MM.1S (cell line): Measurements from ENCODE around the gene HSD17B8.

Source experiments
- DNase-seq: peaks from one replicate; pipeline ENCODE4 v3.0.0-alpha.2; 2015
- H2AFZ ChIP-seq: fragments of 300-600 bp; sonication (generic); 2 replicates; pipeline ENCODE4 v1.6.0; 2016; ENCODE audit warnings: antibody characterized with exemption, low read length
- H3F3A ChIP-seq: fragments of 300-600 bp; sonication (generic); 2 replicates; pipeline ENCODE4 v1.6.1; 2016; ENCODE audit warnings: mild to moderate bottlenecking, antibody characterized with exemption, low read length, moderate library complexity, mixed read lengths; ENCODE audit not compliant: insufficient read depth
- H3K27ac ChIP-seq: fragments of 300-600 bp; sonication (generic); 2 replicates; pipeline ENCODE4 v1.5.1; 2016; ENCODE audit warnings: mild to moderate bottlenecking, low read length
- H3K27me3 ChIP-seq: fragments of 300-600 bp; sonication (generic); replicated peaks from 2 replicates; pipeline ENCODE4 v1.6.0; 2016; ENCODE audit warnings: low read length; ENCODE audit not compliant: insufficient read depth
- H3K36me3 ChIP-seq: fragments of 300-600 bp; sonication (generic); replicated peaks from 2 replicates; pipeline ENCODE4 v1.6.1; 2016; ENCODE audit warnings: mild to moderate bottlenecking, low read length, mixed read lengths; ENCODE audit not compliant: insufficient read depth
- H3K4me1 ChIP-seq: fragments of 300-600 bp; sonication (generic); 2 replicates; pipeline ENCODE4 v1.6.1; 2016; ENCODE audit warnings: low read length, mixed read lengths
- H3K4me2 ChIP-seq: fragments of 300-600 bp; sonication (generic); 2 replicates; pipeline ENCODE4 v1.6.0; 2016; ENCODE audit warnings: low read depth, low read length
- H3K4me3 ChIP-seq: fragments of 300-600 bp; sonication (generic); 2 replicates; pipeline ENCODE4 v1.5.1; 2016; ENCODE audit warnings: low read length, mixed read lengths
- H3K79me2 ChIP-seq: fragments of 300-600 bp; sonication (generic); 2 replicates; pipeline ENCODE4 v1.6.1; 2016; ENCODE audit warnings: mixed run types, low read length, mixed read lengths
- H3K9ac ChIP-seq: fragments of 300-600 bp; sonication (generic); 2 replicates; pipeline ENCODE4 v1.6.1; 2016; ENCODE audit warnings: low read length, mixed read lengths
- H3K9me2 ChIP-seq: fragments of 300-600 bp; sonication (generic); replicated peaks from 2 replicates; pipeline ENCODE4 v1.6.1; 2016; ENCODE audit warnings: mild to moderate bottlenecking, low read length, mixed read lengths; ENCODE audit not compliant: insufficient read depth
- H3K9me3 ChIP-seq: fragments of 300-600 bp; sonication (generic); replicated peaks from 2 replicates; pipeline ENCODE4 v1.6.1; 2016; ENCODE audit warnings: mild to moderate bottlenecking, low read length, mixed read lengths; ENCODE audit not compliant: insufficient read depth
- H4K20me1 ChIP-seq: fragments of 300-600 bp; sonication (generic); 2 replicates; pipeline ENCODE4 v1.6.1; 2016; ENCODE audit warnings: mild to moderate bottlenecking, low read length, moderate library complexity, mixed read lengths; ENCODE audit not compliant: insufficient read depth
- EZH2 ChIP-seq: fragments of 300-600 bp; sonication (generic); optimal IDR thresholded peaks from 2 replicates; pipeline ENCODE3; 2017; ENCODE audit warnings: low read depth, mild to moderate bottlenecking, antibody characterized with exemption, low read length, mixed read lengths
- EZH2phosphoT487 ChIP-seq: fragments of 300-600 bp; sonication (generic); IDR thresholded peaks from 2 replicates; pipeline ENCODE4 v1.6.1; 2018; ENCODE audit warnings: antibody characterized with exemption, low read length
- TF ChIP-seq, protein P1 (sequence below): fragments of 300-600 bp; sonication (generic); IDR thresholded peaks from 2 replicates; pipeline ENCODE4 v1.5.1; 2016; ENCODE audit warnings: antibody characterized with exemption, low read length, mixed read lengths

The HSD17B8 gene

GRCh38 chr6:33211136-33211535, 6.7 kb downstream of the HSD17B8 start:
- Histone ChIP-seq H3K79me2 (no peaks in the 10 kb centered on the region), H3K9me2 (no peaks in the 10 kb centered on the region), H3F3A (0 out of 2 replicates have a peak, but pooled peaks cover 6% of the 10 kb centered on the region), H2AFZ (no peak overlapping the region), H3K4me2 (no peak overlapping the region), H3K4me1 (0 out of 2 replicates have a peak, but pooled peaks cover 5% of the 10 kb centered on the region), H3K36me3 (no peaks in the 10 kb centered on the region), H4K20me1 (no peaks in the 10 kb centered on the region), H3K27me3 (no peaks in the 10 kb centered on the region), H3K27ac (no peak overlapping the region), H3K9me3 (no peaks in the 10 kb centered on the region), H3K9ac (no peak overlapping the region), H3K4me3 (no peak overlapping the region)
- TF ChIP-seq, protein P1, sequence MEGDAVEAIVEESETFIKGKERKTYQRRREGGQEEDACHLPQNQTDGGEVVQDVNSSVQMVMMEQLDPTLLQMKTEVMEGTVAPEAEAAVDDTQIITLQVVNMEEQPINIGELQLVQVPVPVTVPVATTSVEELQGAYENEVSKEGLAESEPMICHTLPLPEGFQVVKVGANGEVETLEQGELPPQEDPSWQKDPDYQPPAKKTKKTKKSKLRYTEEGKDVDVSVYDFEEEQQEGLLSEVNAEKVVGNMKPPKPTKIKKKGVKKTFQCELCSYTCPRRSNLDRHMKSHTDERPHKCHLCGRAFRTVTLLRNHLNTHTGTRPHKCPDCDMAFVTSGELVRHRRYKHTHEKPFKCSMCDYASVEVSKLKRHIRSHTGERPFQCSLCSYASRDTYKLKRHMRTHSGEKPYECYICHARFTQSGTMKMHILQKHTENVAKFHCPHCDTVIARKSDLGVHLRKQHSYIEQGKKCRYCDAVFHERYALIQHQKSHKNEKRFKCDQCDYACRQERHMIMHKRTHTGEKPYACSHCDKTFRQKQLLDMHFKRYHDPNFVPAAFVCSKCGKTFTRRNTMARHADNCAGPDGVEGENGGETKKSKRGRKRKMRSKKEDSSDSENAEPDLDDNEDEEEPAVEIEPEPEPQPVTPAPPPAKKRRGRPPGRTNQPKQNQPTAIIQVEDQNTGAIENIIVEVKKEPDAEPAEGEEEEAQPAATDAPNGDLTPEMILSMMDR: no peak
- TF ChIP-seq EZH2phosphoT487 (no peak), EZH2 (no peak)
- DNase-seq: no peak

- Histone ChIP-seq H2AFZ (no peak overlapping the region), H3K4me2 (no peak overlapping the region), H3K36me3 (no peaks in the 10 kb centered on the region), H3K27ac (no peak overlapping the region), H4K20me1 (no peaks in the 10 kb centered on the region), H3K4me1 (0 out of 2 replicates have a peak, but pooled peaks cover 5% of the 10 kb centered on the region), H3K79me2 (no peaks in the 10 kb centered on the region), H3K9me2 (no peaks in the 10 kb centered on the region), H3K9me3 (no peaks in the 10 kb centered on the region), H3F3A (no peaks in the 10 kb centered on the region), H3K9ac (no peak overlapping the region), H3K27me3 (no peaks in the 10 kb centered on the region), H3K4me3 (no peak overlapping the region)
- no peak for DNase-seq
- TF ChIP-seq, protein P1: no peak
Observed at GRCh38 chr6:33211666-33212422, 7.4 kb downstream of the HSD17B8 start.

DNA sequence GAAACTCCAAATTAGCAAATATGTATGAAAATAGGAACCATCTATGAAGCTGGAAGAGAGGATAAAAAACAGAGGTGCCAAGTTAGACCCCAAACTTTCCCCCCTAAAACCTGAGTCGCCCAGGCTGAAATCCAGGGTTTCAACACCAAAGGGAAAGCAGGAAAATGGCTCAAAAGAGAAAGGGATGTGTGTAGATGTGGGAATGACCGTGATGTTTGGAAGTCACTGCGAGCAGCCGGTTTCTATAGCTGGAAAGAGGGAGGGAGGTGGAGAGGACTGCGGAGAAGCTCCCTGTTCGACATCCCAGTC, 8.4 kb downstream of the HSD17B8 start:
- H3K27me3 ChIP-seq: no peaks in the 10 kb centered on the region
- H3K4me3 ChIP-seq: no peak overlapping the region
- no peaks in the 10 kb centered on the region for H3K9me3 ChIP-seq
- DNase-seq: no peak
- no peak overlapping the region for H3K27ac ChIP-seq
- 0 out of 2 replicates have a peak, but pooled peaks cover 5% of the 10 kb centered on the region for H3K4me1 ChIP-seq
- no peak overlapping the region for H2AFZ ChIP-seq
- no peaks in the 10 kb centered on the region for H3K79me2 ChIP-seq
- H3F3A ChIP-seq: no peaks in the 10 kb centered on the region
- no peaks in the 10 kb centered on the region for H4K20me1 ChIP-seq
- H3K9ac ChIP-seq: no peak overlapping the region
- H3K4me2 ChIP-seq: no peak overlapping the region
- no peaks in the 10 kb centered on the region for H3K36me3 ChIP-seq
- no peak for TF ChIP-seq EZH2
- TF ChIP-seq, protein P1: no peak
- no peak for TF ChIP-seq EZH2phosphoT487
- H3K9me2 ChIP-seq: no peaks in the 10 kb centered on the region
